Parathyroid adenoma (tissue), 2 donors: ENCODE results near the gene DMWD.

ENCODE experiments used
- H2AFZ ChIP-seq: fragments of 300-600 bp; sonication (generic); one replicate; pipeline ENCODE4 v1.7.0; 2017; ENCODE audit warnings: antibody characterized with exemption, mild to moderate bottlenecking
- H3K27ac ChIP-seq: fragments of 300-600 bp; sonication (generic); one replicate; pipeline ENCODE4 v1.7.0; 2017
- H3K27me3 ChIP-seq: fragments of 300-600 bp; sonication (generic); one replicate; pipeline ENCODE4 v1.7.0; 2017; ENCODE audit warnings: low read length; ENCODE audit not compliant: control insufficient read depth, insufficient read depth
- H3K36me3 ChIP-seq: fragments of 300-600 bp; sonication (generic); one replicate; pipeline ENCODE4 v1.7.0; 2017; ENCODE audit warnings: low read length; ENCODE audit not compliant: control insufficient read depth, insufficient read depth
- H3K4me1 ChIP-seq: fragments of 300-600 bp; sonication (generic); one replicate; pipeline ENCODE4 v1.7.0; 2017; ENCODE audit warnings: control low read depth
- H3K4me2 ChIP-seq: fragments of 300-600 bp; sonication (generic); one replicate; pipeline ENCODE4 v1.7.0; 2017; ENCODE audit warnings: low read length
- H3K4me3 ChIP-seq: fragments of 300-600 bp; sonication (generic); one replicate; pipeline ENCODE4 v1.7.0; 2017; ENCODE audit warnings: low read depth, low read length
- H3K79me2 ChIP-seq: fragments of 300-600 bp; sonication (generic); one replicate; pipeline ENCODE4 v1.7.0; 2017; ENCODE audit warnings: control low read depth
- H3K9ac ChIP-seq: fragments of 300-600 bp; sonication (generic); one replicate; pipeline ENCODE4 v1.7.0; 2017; ENCODE audit warnings: mild to moderate bottlenecking
- H3K9me3 ChIP-seq: fragments of 300-600 bp; sonication (generic); one replicate; pipeline ENCODE4 v1.7.0; 2017; ENCODE audit warnings: low read length; ENCODE audit not compliant: control insufficient read depth
- CTCF ChIP-seq: fragments of 300-600 bp; sonication (generic); IDR thresholded peaks from one replicate; pipeline ENCODE4 v1.7.0; 2017; ENCODE audit warnings: antibody characterized with exemption, mild to moderate bottlenecking
- donor health status: primary hyperparathyroidism.

DMWD gene

GRCh38 chr19:45824531-45825262 lies 32.1 kb upstream of the DMWD start:
- H3K4me3 ChIP-seq, result no peak overlapping the region
- TF ChIP-seq CTCF, result no peak
- peaks cover 11% of the 10 kb centered on the region for H3K4me1 ChIP-seq
- no peaks in the 10 kb centered on the region for H3K79me2 ChIP-seq
- H3K9ac ChIP-seq, result no peak overlapping the region
- no peak overlapping the region for H3K27ac ChIP-seq
- H3K36me3 ChIP-seq, result no peaks in the 10 kb centered on the region
- no peak overlapping the region for H3K4me2 ChIP-seq
- no peak overlapping the region for H2AFZ ChIP-seq
- no peaks in the 10 kb centered on the region for H3K27me3 ChIP-seq
- H3K9me3 ChIP-seq, result no peaks in the 10 kb centered on the region

- no peak for TF ChIP-seq CTCF
- no peak overlapping the region for H3K9ac ChIP-seq
- peaks cover 11% of the 10 kb centered on the region for H3K4me1 ChIP-seq
- no peak overlapping the region for H3K4me3 ChIP-seq
- H2AFZ ChIP-seq, result no peak overlapping the region
- no peak overlapping the region for H3K27ac ChIP-seq
- no peaks in the 10 kb centered on the region for H3K9me3 ChIP-seq
- H3K79me2 ChIP-seq, result no peaks in the 10 kb centered on the region
- H3K4me2 ChIP-seq, result no peak overlapping the region
- no peaks in the 10 kb centered on the region for H3K36me3 ChIP-seq
- no peaks in the 10 kb centered on the region for H3K27me3 ChIP-seq
These were observed 31.4 kb upstream of the DMWD start for GRCh38 chr19:45824041-45824471.

- Histone ChIP-seq H3K36me3 (no peaks in the 10 kb centered on the region), H3K4me2 (no peak overlapping the region), H3K4me1 (peaks cover 11% of the 10 kb centered on the region), H3K79me2 (no peaks in the 10 kb centered on the region), H2AFZ (no peak overlapping the region), H3K27me3 (no peaks in the 10 kb centered on the region), H3K9ac (no peak overlapping the region), H3K4me3 (no peak overlapping the region), H3K27ac (no peak overlapping the region), H3K9me3 (no peaks in the 10 kb centered on the region)
- no peak for TF ChIP-seq CTCF
These were observed 30.5 kb upstream of the DMWD start for GRCh38 chr19:45823182-45823581.

GRCh38 chr19:45822716-45823115 lies 30.1 kb upstream of the DMWD start:
- H3K4me3 ChIP-seq, result no peak overlapping the region
- peaks cover 7% of the 10 kb centered on the region for H3K4me1 ChIP-seq
- no peaks in the 10 kb centered on the region for H3K79me2 ChIP-seq
- no peak for TF ChIP-seq CTCF
- H3K27ac ChIP-seq, result no peak overlapping the region
- H2AFZ ChIP-seq, result no peak overlapping the region
- H3K9ac ChIP-seq, result no peak overlapping the region
- H3K27me3 ChIP-seq, result no peaks in the 10 kb centered on the region
- H3K9me3 ChIP-seq, result no peaks in the 10 kb centered on the region
- no peaks in the 10 kb centered on the region for H3K36me3 ChIP-seq
- H3K4me2 ChIP-seq, result no peak overlapping the region

- no peaks in the 10 kb centered on the region for H3K36me3 ChIP-seq
- H3K27me3 ChIP-seq, result no peaks in the 10 kb centered on the region
- no peak overlapping the region for H3K4me3 ChIP-seq
- H3K9ac ChIP-seq, result no peak overlapping the region
- H2AFZ ChIP-seq, result no peak overlapping the region
- no peaks in the 10 kb centered on the region for H3K9me3 ChIP-seq
- H3K4me2 ChIP-seq, result no peak overlapping the region
- H3K4me1 ChIP-seq, result no peaks in the 10 kb centered on the region
- H3K27ac ChIP-seq, result no peak overlapping the region
- no peak for TF ChIP-seq CTCF
- no peaks in the 10 kb centered on the region for H3K79me2 ChIP-seq
These were observed 28.9 kb upstream of the DMWD start for GRCh38 chr19:45821570-45821969.
